HCT116 (cell line): ENCODE measurements around the gene PTPA. TPM values are rescaled to one million over a fixed set of nuclear protein-coding genes. Genes with fewer than 3 reads are reported as not detected.

Source experiments
- ATAC-seq: fragments of 200-7000 bp; cut with Tn5 transposase; 2 replicates; pipeline ENCODE4 v1.9.1; 2020; ENCODE audit warnings: mild to moderate bottlenecking, moderate library complexity
- BruUV-seq: library from RNA; stranded (reverse); fragments of 400-500 nt; replicated peaks from 2 replicates; lab custom pipeline; 2021; lab: Mats Ljungman, UMichigan
- CTCF ChIA-PET: fragments of 300-600 bp; sonication (Branson Sonifier 250); formaldehyde crosslinking; loops from one replicate; lab custom pipeline; 2021; ENCODE audit warnings: antibody characterized with exemption; lab: Charles Lee
- POLR2A ChIA-PET: fragments of 300-600, 350-600 bp; sonication (Branson Sonifier 250); formaldehyde crosslinking; loops from one replicate; lab custom pipeline; 2021; ENCODE audit warnings: antibody characterized with exemption; lab: Charles Lee
- RAD21 ChIA-PET, 2 experiments: fragments of 300-600 bp; sonication (Branson Sonifier 250); formaldehyde crosslinking; loops; one replicate each; lab custom pipeline; 2023; ENCODE audit warnings: low total read pairs in 2 of 2; ENCODE audit not compliant: uncharacterized antibody in 2 of 2, unreplicated experiment in 2 of 2, low non-redundant PET in 1 of 2; lab: Charles Lee
- DNase-seq: peaks from one replicate; pipeline ENCODE4 v3.0.0-alpha.2; 2010; ENCODE audit warnings: low read depth, low spot score
- H2AFZ ChIP-seq: fragments of 200-600 bp; shearing (Covaris generic), sonication (generic); 2 replicates; pipeline ENCODE4 v1.6.1; 2017; ENCODE audit warnings: low read depth, mixed run types, mixed read lengths, antibody characterized with exemption, low read length; ENCODE audit not compliant: poor library complexity, severe bottlenecking
- H3K27ac ChIP-seq: 2 replicates; pipeline ENCODE4 v1.5.1; 2012; ENCODE audit warnings: low read depth, low read length
- H3K27me3 ChIP-seq: fragments of 200-600 bp; sonication (generic); 2 replicates; pipeline ENCODE4 v1.6.1; 2016; ENCODE audit warnings: mixed run types, low read length, mixed read lengths; ENCODE audit not compliant: insufficient read depth
- H3K36me3 ChIP-seq, 2 experiments: fragments of 200-500 bp in 1 of 2; fragments of 200-600 bp in 1 of 2; sonication (Bioruptor generic) in 1 of 2; sonication (generic) in 1 of 2; 2 replicates each; pipeline versions ENCODE4 v1.5.1 to v1.6.1; 2014 to 2016; ENCODE audit warnings: low read length in 2 of 2, inconsistent platforms in 1 of 2, mixed read lengths in 1 of 2, mixed run types in 1 of 2; ENCODE audit not compliant: insufficient read depth in 2 of 2, control insufficient read depth in 1 of 2
- H3K4me1 ChIP-seq, 2 experiments: fragments of 200-600 bp in 1 of 2; sonication (generic) in 1 of 2; 2 replicates each; pipeline versions ENCODE4 v1.5.1 to v1.6.1; 2012 to 2017; ENCODE audit warnings: low read length in 2 of 2, inconsistent platforms in 1 of 2, mild to moderate bottlenecking in 1 of 2, mixed read lengths in 1 of 2, mixed run types in 1 of 2, moderate library complexity in 1 of 2; ENCODE audit not compliant: insufficient read depth in 2 of 2, control insufficient read depth in 1 of 2
- H3K4me2 ChIP-seq: fragments of 200-600 bp; sonication (generic); 2 replicates; pipeline ENCODE4 v1.6.1; 2017; ENCODE audit warnings: mixed run types, low read length, mixed read lengths
- H3K4me3 ChIP-seq, 2 experiments: fragments of 200-600 bp in 1 of 2; sonication (generic) in 1 of 2; replicated peaks in 1 of 2; 2 replicates each; pipeline ENCODE4 v1.5.1; 2011 to 2016; ENCODE audit warnings: low read length in 2 of 2, control low read depth in 1 of 2, low read depth in 1 of 2, mild to moderate bottlenecking in 1 of 2, mixed read lengths in 1 of 2, mixed run types in 1 of 2
- H3K79me2 ChIP-seq: fragments of 200-600 bp; sonication (generic); 2 replicates; pipeline ENCODE4 v1.6.1; 2017; ENCODE audit warnings: mild to moderate bottlenecking, mixed run types, low read length, moderate library complexity, mixed read lengths; ENCODE audit not compliant: insufficient read depth
- H3K9ac ChIP-seq: fragments of 200-600 bp; sonication (generic); 2 replicates; pipeline ENCODE4 v1.6.1; 2016; ENCODE audit warnings: low read length, mixed read lengths
- H3K9me2 ChIP-seq: fragments of 200-600 bp; sonication (generic), shearing (Covaris generic); 2 replicates; pipeline ENCODE4 v1.6.1; 2017; ENCODE audit warnings: mixed run types, mild to moderate bottlenecking, moderate library complexity; ENCODE audit not compliant: insufficient read depth
- H3K9me3 ChIP-seq, 2 experiments: fragments of 200-500 bp in 1 of 2; fragments of 200-600 bp in 1 of 2; sonication (Bioruptor generic) in 1 of 2; sonication (generic) in 1 of 2; 2 replicates each; pipeline ENCODE4 v1.6.1; 2014 to 2017; ENCODE audit warnings: low read length in 2 of 2, mixed read lengths in 2 of 2, inconsistent platforms in 1 of 2, low read depth in 1 of 2, mild to moderate bottlenecking in 1 of 2, mixed run types in 1 of 2, moderate library complexity in 1 of 2; ENCODE audit not compliant: control insufficient read depth in 1 of 2, insufficient read depth in 1 of 2
- H4K20me1 ChIP-seq: fragments of 200-600 bp; sonication (generic), shearing (Covaris generic); 2 replicates; pipeline ENCODE4 v1.6.1; 2017; ENCODE audit warnings: mixed run types, mild to moderate bottlenecking, moderate library complexity; ENCODE audit not compliant: insufficient read depth
- CTCF ChIP-seq, 3 experiments: fragments of 200-600 bp in 1 of 3; sonication (generic) in 1 of 3; IDR thresholded peaks in 2 of 3; conservative IDR thresholded peaks in 1 of 3; 2 replicates each; pipeline ENCODE4 v1.5.1; 2012 to 2017; ENCODE audit warnings: low read depth in 2 of 3, low read length in 2 of 3, antibody characterized with exemption in 1 of 3, borderline replicate concordance in 1 of 3, control low read depth in 1 of 3, mild to moderate bottlenecking in 1 of 3, mixed read lengths in 1 of 3, mixed run types in 1 of 3, moderate library complexity in 1 of 3; ENCODE audit not compliant: insufficient read depth in 1 of 3
- EGR1 ChIP-seq: IDR thresholded peaks from 2 replicates; pipeline ENCODE4 v1.6.1; 2012; ENCODE audit warnings: low read depth
- JUND ChIP-seq: IDR thresholded peaks from 2 replicates; pipeline ENCODE4 v1.6.1; 2012
- MAX ChIP-seq: IDR thresholded peaks from 2 replicates; pipeline ENCODE4 v1.6.1; 2012
- POLR2A ChIP-seq: IDR thresholded peaks from 2 replicates; pipeline ENCODE4 v1.7.0; 2011; ENCODE audit warnings: borderline replicate concordance; ENCODE audit not compliant: insufficient read depth, insufficient read length; ENCODE audit errors: extremely low read depth
- POLR2AphosphoS5 ChIP-seq: IDR thresholded peaks from 2 replicates; pipeline ENCODE4 v1.6.1; 2011; ENCODE audit warnings: mild to moderate bottlenecking, low read depth, low read length, moderate library complexity
- REST ChIP-seq: IDR thresholded peaks from 2 replicates; pipeline ENCODE4 v1.6.1; 2012; ENCODE audit warnings: low read depth
- ZFX ChIP-seq: fragments of 450-650 bp; IDR thresholded peaks from 2 replicates; pipeline ENCODE4 v1.6.1; 2017
- intact Hi-C: fragments of 100-400 bp; cut with micrococcal nuclease; formaldehyde crosslinking; loops from 2 replicates; pipeline ENCODE4 v1.10.0; 2022
- total RNA-seq: library from RNA; stranded (reverse); gene quantifications from one replicate; pipeline ENCODE4 v1.2.1, GENCODE V29; 2021; ENCODE audit not compliant: unreplicated experiment

PTPA gene
- total RNA-seq, 1 experiment from 2014 or later = 177 TPM

GRCh38 chr9:129174724-129175514, 63.7 kb downstream of the PTPA start:
- peak overlapping the region; percentile 89 for H3K9ac ChIP-seq
- peak overlapping the region; percentile 99 for H3K4me2 ChIP-seq
- no peaks in the 10 kb centered on the region for H3K9me2 ChIP-seq
- peak overlapping the region; percentile 79 to 92 for H3K4me3 ChIP-seq
- DNase-seq = peak; percentile 65
- H4K20me1 ChIP-seq = no peaks in the 10 kb centered on the region
- ChIA-PET CTCF (interaction anchor here (1.3 to 2.2 kb wide), 10 partner anchors 9 to 449 kb away, joined by 3 to 23 read pairs (median 7); no protein-coding TSS in a partner anchor), POLR2A (interaction anchor here (0.6 to 3.5 kb wide), 23 partner anchors 13 to 853 kb away, joined by 3 to 23 read pairs (median 4); no protein-coding TSS in a partner anchor), RAD21 (interaction anchor here (0.6 to 1.5 kb wide), 6 partner anchors 9 to 107 kb away, joined by 3 to 7 read pairs (median 3); no protein-coding TSS in a partner anchor)
- no peak overlapping the region for H2AFZ ChIP-seq
- 0 out of 4 replicates have a peak, but pooled peaks cover 0 to 4% of the 10 kb centered on the region in 2 experiments for H3K36me3 ChIP-seq
- no peaks in the 10 kb centered on the region for H3K9me3 ChIP-seq
- H3K79me2 ChIP-seq = peaks cover 18% of the 10 kb centered on the region
- peak overlapping the region; percentile 98 for H3K27ac ChIP-seq
- TF ChIP-seq MAX = no peak
- peak; percentile 45 for TF ChIP-seq POLR2A
- no peak for TF ChIP-seq REST
- peak; percentile 80; the same call in 1 of the 2 replicates for TF ChIP-seq ZFX
- no peak for TF ChIP-seq EGR1
- peak; percentile 80 for TF ChIP-seq POLR2AphosphoS5
- peak in 1 of 3 experiments; percentile 4; a peak in 1 of 6 replicates for TF ChIP-seq CTCF (IDR thresholded peaks at IDR 0.05 in 2 of 3, conservative IDR thresholded peaks at IDR 0.05 in 1 of 3; ENCODE audit: borderline replicate concordance in 1 of 3, insufficient read depth in 1 of 3, low read depth in 2 of 3, low read length in 2 of 3)
- no peak for TF ChIP-seq JUND
- ATAC-seq = peak; percentile 29
- no peaks in the 10 kb centered on the region for H3K27me3 ChIP-seq
- intact Hi-C loops = loop anchor here (2.0 to 5.0 kb wide), 4 partner anchors 238 to 436 kb away; no protein-coding TSS in a partner anchor
- H3K4me1 ChIP-seq = peaks cover 59 to 82% of the 10 kb centered on the region in 2 experiments
- BruUV-seq = no TSS peak
